ENCODE results near the gene THBS3. TPM values are rescaled to one million over a fixed set of nuclear protein-coding genes. Genes with fewer than 3 reads are reported as not detected.

Gene THBS3
- total and polyA plus RNA-seq, 2 experiments from 2014 or later, result 19.8 to 39.9 TPM

- peak; percentile 82 for TF ChIP-seq CTCF (IDR thresholded peaks at IDR 0.05; ENCODE audit: poor library complexity)
- TF ChIP-seq EZH2phosphoT487 (IDR thresholded peaks at IDR 0.05; ENCODE audit: low read depth, severe bottlenecking, unreplicated experiment), result no peak
- H3K9me3 ChIP-seq (ENCODE audit: low read depth), result no peaks in the 10 kb centered on the region
- H2AFZ ChIP-seq, result no peak overlapping the region
- H4K20me1 ChIP-seq (ENCODE audit: insufficient read depth, poor library complexity, severe bottlenecking), result no peaks in the 10 kb centered on the region
- no peaks in the 10 kb centered on the region for H3K9me2 ChIP-seq (replicated peaks; ENCODE audit: insufficient read depth)
- peak overlapping the region; percentile 99 for H3K27ac ChIP-seq
- peaks cover 16% of the 10 kb centered on the region for H3K4me1 ChIP-seq (ENCODE audit: insufficient read depth)
- H3K4me3 ChIP-seq, result peak overlapping the region; percentile 4
- no peaks in the 10 kb centered on the region for H3K27me3 ChIP-seq
- peak overlapping the region; percentile 96 for H3K4me2 ChIP-seq
- 30% methylated on average over 13 of the region's 13 CpGs for WGBS (ENCODE audit: low lambda C conversion rate, missing lambda C conversion rate)
- peak; percentile 87 for DNase-seq (ENCODE audit: low spot score)
- no peaks in the 10 kb centered on the region for H3K36me3 ChIP-seq (replicated peaks; ENCODE audit: insufficient read depth, low read depth)
- peaks cover 13% of the 10 kb centered on the region for H3K79me2 ChIP-seq
Observed at GRCh38 chr1:155206891-155207805, 549 bp downstream of the THBS3 start.

- Histone ChIP-seq H3K36me3 (replicated peaks; ENCODE audit: insufficient read depth, low read depth) (no peaks in the 10 kb centered on the region), H3K27ac (no peak overlapping the region), H4K20me1 (ENCODE audit: insufficient read depth, poor library complexity, severe bottlenecking) (no peaks in the 10 kb centered on the region), H3K4me3 (no peak overlapping the region), H3K79me2 (peaks cover 13% of the 10 kb centered on the region), H3K4me1 (ENCODE audit: insufficient read depth) (peaks cover 16% of the 10 kb centered on the region), H2AFZ (no peak overlapping the region), H3K27me3 (no peaks in the 10 kb centered on the region), H3K9me2 (replicated peaks; ENCODE audit: insufficient read depth) (no peaks in the 10 kb centered on the region), H3K4me2 (no peak overlapping the region), H3K9me3 (ENCODE audit: low read depth) (no peaks in the 10 kb centered on the region)
- TF ChIP-seq EZH2phosphoT487 (IDR thresholded peaks at IDR 0.05; ENCODE audit: low read depth, severe bottlenecking, unreplicated experiment) (no peak), CTCF (IDR thresholded peaks at IDR 0.05; ENCODE audit: poor library complexity) (no peak), EZH2 (IDR thresholded peaks at IDR 0.05; ENCODE audit: borderline replicate concordance) (no peak)
- no peak for DNase-seq (ENCODE audit: low spot score)
- WGBS (ENCODE audit: low lambda C conversion rate, missing lambda C conversion rate), result 78% methylated on average over 9 of the region's 9 CpGs
Observed at GRCh38 chr1:155205969-155206593, 1.6 kb downstream of the THBS3 start.

- no peak for DNase-seq (ENCODE audit: low spot score)
Observed at GRCh38 chr1:155205035-155205434, 2.7 kb downstream of the THBS3 start.

More at GRCh38 chr1:155205035-155205434, 2.7 kb downstream of the THBS3 start:
- H3K27ac ChIP-seq, result no peak overlapping the region
- H3K36me3 ChIP-seq (replicated peaks; ENCODE audit: insufficient read depth, low read depth), result no peaks in the 10 kb centered on the region
- no peaks in the 10 kb centered on the region for H3K27me3 ChIP-seq
- H3K79me2 ChIP-seq, result peaks cover 9% of the 10 kb centered on the region
- no peaks in the 10 kb centered on the region for H3K9me2 ChIP-seq (replicated peaks; ENCODE audit: insufficient read depth)
- no peak overlapping the region for H3K4me3 ChIP-seq
- no peaks in the 10 kb centered on the region for H4K20me1 ChIP-seq (ENCODE audit: insufficient read depth, poor library complexity, severe bottlenecking)
- 86% methylated on average over 11 of the region's 14 CpGs for WGBS (ENCODE audit: low lambda C conversion rate, missing lambda C conversion rate)
- TF ChIP-seq EZH2 (IDR thresholded peaks at IDR 0.05; ENCODE audit: borderline replicate concordance) (no peak), EZH2phosphoT487 (IDR thresholded peaks at IDR 0.05; ENCODE audit: low read depth, severe bottlenecking, unreplicated experiment) (no peak), CTCF (IDR thresholded peaks at IDR 0.05; ENCODE audit: poor library complexity) (no peak)
- H3K9me3 ChIP-seq (ENCODE audit: low read depth), result no peaks in the 10 kb centered on the region
- peaks cover 16% of the 10 kb centered on the region for H3K4me1 ChIP-seq (ENCODE audit: insufficient read depth)
- no peak overlapping the region for H2AFZ ChIP-seq
- no peak overlapping the region for H3K4me2 ChIP-seq
